ENCODE measurements around the gene SLC43A2. TPM values are rescaled to one million over a fixed set of nuclear protein-coding genes. Genes with fewer than 3 reads are reported as not detected.

The SLC43A2 gene
- total RNA-seq, 1 donor from 2014 or later = 44.6 TPM

GRCh38 chr17:1606352-1606985 is 22.2 kb downstream of the SLC43A2 start:
- intact Hi-C loops (cut with DNase I) = no loop called here
- no peak overlapping the region for H3K4me3 ChIP-seq
- ATAC-seq (no peak), DNase-seq (no peak)
- H3K27ac ChIP-seq = peak overlapping the region; percentile 76
- peaks cover 22% of the 10 kb centered on the region for H3K36me3 ChIP-seq
- H3K27me3 ChIP-seq (ENCODE audit: low read depth) = no peaks in the 10 kb centered on the region
- H3K4me1 ChIP-seq = peaks cover 29% of the 10 kb centered on the region
- H3K9me3 ChIP-seq = no peaks in the 10 kb centered on the region
- TF ChIP-seq, protein P1, sequence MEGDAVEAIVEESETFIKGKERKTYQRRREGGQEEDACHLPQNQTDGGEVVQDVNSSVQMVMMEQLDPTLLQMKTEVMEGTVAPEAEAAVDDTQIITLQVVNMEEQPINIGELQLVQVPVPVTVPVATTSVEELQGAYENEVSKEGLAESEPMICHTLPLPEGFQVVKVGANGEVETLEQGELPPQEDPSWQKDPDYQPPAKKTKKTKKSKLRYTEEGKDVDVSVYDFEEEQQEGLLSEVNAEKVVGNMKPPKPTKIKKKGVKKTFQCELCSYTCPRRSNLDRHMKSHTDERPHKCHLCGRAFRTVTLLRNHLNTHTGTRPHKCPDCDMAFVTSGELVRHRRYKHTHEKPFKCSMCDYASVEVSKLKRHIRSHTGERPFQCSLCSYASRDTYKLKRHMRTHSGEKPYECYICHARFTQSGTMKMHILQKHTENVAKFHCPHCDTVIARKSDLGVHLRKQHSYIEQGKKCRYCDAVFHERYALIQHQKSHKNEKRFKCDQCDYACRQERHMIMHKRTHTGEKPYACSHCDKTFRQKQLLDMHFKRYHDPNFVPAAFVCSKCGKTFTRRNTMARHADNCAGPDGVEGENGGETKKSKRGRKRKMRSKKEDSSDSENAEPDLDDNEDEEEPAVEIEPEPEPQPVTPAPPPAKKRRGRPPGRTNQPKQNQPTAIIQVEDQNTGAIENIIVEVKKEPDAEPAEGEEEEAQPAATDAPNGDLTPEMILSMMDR (IDR thresholded peaks at IDR 0.05) = no peak

DNA sequence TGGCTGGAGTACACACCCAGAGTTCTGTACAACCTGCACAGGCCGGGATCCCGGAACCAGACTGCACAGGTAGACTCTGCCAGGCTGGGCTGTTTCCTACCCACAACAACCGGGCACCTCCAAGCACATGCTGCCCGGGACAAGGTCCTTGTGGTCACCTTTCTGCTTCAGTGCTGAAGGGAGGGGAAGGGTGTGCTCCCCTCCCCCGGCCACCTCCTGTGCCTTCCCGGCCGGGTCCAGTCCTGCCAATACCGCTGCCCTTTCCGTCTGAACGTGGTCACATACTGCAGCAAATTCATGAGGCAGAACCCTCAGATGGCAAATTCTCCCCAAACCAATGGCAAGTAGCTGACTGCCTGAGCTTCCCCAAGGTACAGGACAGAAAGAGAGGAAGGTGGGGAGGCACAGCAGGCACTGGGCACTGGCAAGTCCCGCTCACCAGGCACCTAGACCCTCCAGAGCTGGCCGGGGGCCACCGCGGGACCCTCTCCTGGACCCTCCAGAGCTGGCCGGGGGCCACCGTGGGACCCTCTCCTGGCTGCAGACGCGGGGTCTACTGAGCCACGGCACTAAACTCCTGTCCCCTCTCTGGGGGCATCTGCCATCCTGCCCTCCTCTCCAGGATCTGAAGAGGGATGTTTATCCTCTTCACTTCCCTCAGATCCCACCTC is 22.8 kb downstream of the SLC43A2 start:
- Histone ChIP-seq H3K27ac (peak overlapping the region; percentile 76), H3K4me1 (peaks cover 28% of the 10 kb centered on the region)

DNA sequence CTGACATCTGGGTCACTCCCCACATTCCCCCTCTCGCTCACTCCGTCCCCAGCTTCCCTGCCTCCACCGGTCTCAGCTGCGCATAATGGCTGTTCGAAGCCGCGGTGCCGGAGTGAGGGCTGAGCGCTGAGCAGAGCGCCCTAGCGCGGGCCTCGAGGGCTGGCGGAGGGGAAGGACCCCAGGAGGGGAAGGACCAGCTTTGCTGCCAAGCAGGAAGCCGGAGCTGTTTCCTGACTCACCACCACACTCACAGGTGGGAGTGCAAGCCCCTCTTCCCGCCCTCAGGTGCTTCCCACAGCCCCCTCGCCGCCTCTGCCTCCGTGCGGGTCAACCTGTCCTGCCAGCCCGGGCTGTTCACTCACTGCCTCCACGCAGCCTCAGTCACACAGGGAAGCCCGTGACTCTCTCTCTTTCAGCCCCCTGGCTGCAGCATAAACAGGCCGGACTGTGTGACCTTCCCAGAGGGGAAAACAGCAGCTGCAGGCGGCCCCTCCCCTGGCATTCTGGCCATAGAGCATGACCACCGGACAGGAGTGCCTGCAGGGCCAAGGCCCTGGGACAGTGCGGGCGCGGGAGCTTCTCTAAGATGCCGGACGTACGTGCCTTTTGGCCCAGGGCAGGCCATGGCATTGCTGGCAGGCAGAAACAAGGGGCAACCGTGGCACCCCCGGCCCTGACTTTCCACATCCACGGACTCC is 23.7 kb downstream of the SLC43A2 start:
- ATAC-seq = no peak
- Histone ChIP-seq H3K27me3 (ENCODE audit: low read depth) (no peaks in the 10 kb centered on the region), H3K9me3 (no peaks in the 10 kb centered on the region), H3K4me3 (no peak overlapping the region), H3K36me3 (peaks cover 22% of the 10 kb centered on the region), H3K4me1 (peaks cover 28% of the 10 kb centered on the region), H3K27ac (no peak overlapping the region)
- intact Hi-C loops (cut with DNase I) = no loop called here
- DNase-seq = no peak
- TF ChIP-seq, protein P1 (IDR thresholded peaks at IDR 0.05) = no peak

More for the DNA sequence above, 22.8 kb downstream of the SLC43A2 start:
- peak in 1 of 2 donors; percentile 8 for ATAC-seq
- intact Hi-C loops (cut with DNase I) = no loop called here
- peaks cover 22% of the 10 kb centered on the region for H3K36me3 ChIP-seq
- H3K27me3 ChIP-seq (ENCODE audit: low read depth) = no peaks in the 10 kb centered on the region
- DNase-seq = no peak
- H3K9me3 ChIP-seq = no peaks in the 10 kb centered on the region
- no peak overlapping the region for H3K4me3 ChIP-seq
- TF ChIP-seq, protein P1 (IDR thresholded peaks at IDR 0.05) = no peak

GRCh38 chr17:1601571-1601970 is 27.1 kb downstream of the SLC43A2 start:
- Histone ChIP-seq H3K4me1 (peaks cover 16% of the 10 kb centered on the region), H3K9me3 (no peaks in the 10 kb centered on the region), H3K36me3 (peaks cover 22% of the 10 kb centered on the region), H3K4me3 (no peak overlapping the region), H3K27ac (no peak overlapping the region), H3K27me3 (ENCODE audit: low read depth) (no peaks in the 10 kb centered on the region)
- ATAC-seq (no peak), DNase-seq (no peak)
- TF ChIP-seq, protein P1 (IDR thresholded peaks at IDR 0.05) = no peak
- intact Hi-C loops (cut with DNase I) = no loop called here

DNA sequence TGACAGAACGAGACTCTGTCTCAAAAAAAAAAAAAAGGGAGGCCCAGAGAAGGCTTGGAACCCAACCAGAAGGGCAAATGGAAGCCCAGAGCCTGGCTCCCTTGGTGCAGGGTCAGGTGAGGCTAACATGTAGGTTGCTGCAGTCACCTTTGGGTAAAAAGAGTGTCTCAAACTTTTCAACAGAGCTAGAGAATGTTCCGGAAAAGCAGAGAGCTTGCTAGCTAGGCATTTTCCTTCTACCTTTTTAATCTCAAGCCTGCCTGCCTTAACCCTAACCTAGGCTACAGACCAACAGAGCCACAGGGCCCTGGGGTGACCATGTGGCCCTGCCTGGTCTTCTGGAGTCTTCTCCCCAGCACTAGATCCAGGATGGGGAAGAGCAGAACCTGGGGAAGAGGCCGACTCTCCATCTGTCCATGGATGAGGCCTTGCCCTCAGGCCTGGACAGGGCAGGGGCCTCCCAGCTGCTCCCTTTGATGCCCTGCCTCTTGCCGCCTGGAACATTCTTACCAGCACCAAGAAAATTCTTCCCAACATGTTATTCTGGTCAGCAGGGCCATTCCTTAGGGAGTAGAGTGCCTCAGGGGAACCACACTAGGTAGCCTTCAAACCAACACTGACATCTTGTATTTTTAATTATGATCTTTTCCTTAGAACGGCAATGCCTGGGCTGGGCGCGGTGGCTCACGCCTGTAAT is 30.1 kb downstream of the SLC43A2 start:
- Histone ChIP-seq H3K27me3 (ENCODE audit: low read depth) (no peaks in the 10 kb centered on the region), H3K27ac (peak overlapping the region; percentile 57), H3K4me3 (no peak overlapping the region), H3K9me3 (no peaks in the 10 kb centered on the region), H3K36me3 (peaks cover 16% of the 10 kb centered on the region), H3K4me1 (no peaks in the 10 kb centered on the region)
- DNase-seq (no peak), ATAC-seq (peak; percentile 12 to 18)
- intact Hi-C loops (cut with DNase I) = no loop called here
- TF ChIP-seq, protein P1 (IDR thresholded peaks at IDR 0.05) = no peak

Data from lower lobe of right lung (tissue), 2 donors.